ENCODE results near the gene PHGDH.
"Not testable (repeated sequence)": the region's sequence is repeated elsewhere in the genome, so short reads cannot be mapped to it uniquely, and the experiment has no call there.

PHGDH gene

GRCh38 chr1:119711804-119712341, at the start of gene PHGDH:
TSS of gene PHGDH (plus strand) at chr1:119711934. CDS start at chr1:119712023, 89 bp downstream.
- peak in 1 of 2 experiments; percentile 12 for DNase-seq

GRCh38 chr1:119662034-119662437, 49.7 kb upstream of the PHGDH start:
- DNase-seq = no peak

GRCh38 chr1:119664067-119664466, 47.7 kb upstream of the PHGDH start:
- no peak for DNase-seq

- DNase-seq = no peak
These were observed 44.6 kb upstream of the PHGDH start for GRCh38 chr1:119667173-119667572.

- DNase-seq = no peak
These were observed 40.8 kb upstream of the PHGDH start for GRCh38 chr1:119670898-119671297.

GRCh38 chr1:119673171-119673940, 38.4 kb upstream of the PHGDH start:
- DNase-seq = no peak

- no peak for DNase-seq
These were observed 37.6 kb upstream of the PHGDH start for GRCh38 chr1:119674111-119674526.

GRCh38 chr1:119674835-119675289, 36.9 kb upstream of the PHGDH start:
- DNase-seq = no peak

- peak; percentile 11 to 53 for DNase-seq
These were observed 36.1 kb upstream of the PHGDH start for GRCh38 chr1:119675349-119676345.

GRCh38 chr1:119676571-119677206, 35.0 kb upstream of the PHGDH start:
- no peak for DNase-seq

- no peak for DNase-seq
These were observed 32.5 kb upstream of the PHGDH start for GRCh38 chr1:119679223-119679622.

- no peak for DNase-seq
These were observed 31.5 kb upstream of the PHGDH start for GRCh38 chr1:119680193-119680592.

GRCh38 chr1:119680723-119681122, 31.0 kb upstream of the PHGDH start:
- DNase-seq = no peak

- no peak for DNase-seq
These were observed 30.2 kb upstream of the PHGDH start for GRCh38 chr1:119681560-119681959.

GRCh38 chr1:119682141-119682540, 29.6 kb upstream of the PHGDH start:
- DNase-seq = no peak

- no peak for DNase-seq
These were observed 27.8 kb upstream of the PHGDH start for GRCh38 chr1:119683893-119684292.

GRCh38 chr1:119686661-119687060, 25.1 kb upstream of the PHGDH start:
- DNase-seq = no peak

- no peak for DNase-seq
These were observed 24.2 kb upstream of the PHGDH start for GRCh38 chr1:119687434-119688079.

GRCh38 chr1:119688810-119689209, 22.9 kb upstream of the PHGDH start:
- no peak for DNase-seq

GRCh38 chr1:119689511-119689910, 22.2 kb upstream of the PHGDH start:
- no peak for DNase-seq

GRCh38 chr1:119696863-119697262, 14.9 kb upstream of the PHGDH start:
- not testable (repeated sequence) for DNase-seq

GRCh38 chr1:119697598-119697997, 14.1 kb upstream of the PHGDH start:
- DNase-seq = no peak

Data from NCI-H187 (cell line).